Pancreas (tissue), 10 donors: ENCODE measurements around the gene DENND1A. TPM values are rescaled to one million over a fixed set of nuclear protein-coding genes. Genes with fewer than 3 reads are reported as not detected.

Experiments used
- ATAC-seq, 4 donors: fragments of 200-7000 bp; cut with Tn5 transposase; one replicate each; pipeline versions ENCODE4 v1.8.0 to v1.9.1; 2020; ENCODE audit warnings: mild to moderate bottlenecking in 4 of 4, moderate library complexity in 4 of 4
- DNase-seq, 6 donors: peaks; one replicate each; pipeline ENCODE4 v3.0.0-alpha.2; 2020
- FAIRE-seq: peaks from 2 replicates; lab custom pipeline; 2012; peaks lifted over from hg19 to GRCh38; lab: Jason Lieb, UNC
- H3K27ac ChIP-seq, 4 donors: fragments of 200-600 bp; sonication (generic); 1 replicate in 3 of 4; 2 replicates in 1 of 4; pipeline versions ENCODE4 v1.5.0 to v1.8.0; 2020
- H3K27me3 ChIP-seq, 4 donors: fragments of 200-600 bp; one replicate each; pipeline ENCODE4 v1.8.0; 2021
- H3K36me3 ChIP-seq, 3 donors: fragments of 200-600 bp; sonication (generic) in 1 of 3; one replicate each; pipeline versions ENCODE4 v1.5.0 to v1.8.0; 2020 to 2021
- H3K4me1 ChIP-seq, 3 donors: fragments of 200-600 bp; one replicate each; pipeline ENCODE4 v1.8.0; 2021
- H3K4me3 ChIP-seq, 4 donors: fragments of 200-600 bp; sonication (generic) in 2 of 4; one replicate each; pipeline versions ENCODE4 v1.5.0 to v1.8.0; 2020 to 2021
- H3K9me3 ChIP-seq, 4 donors: fragments of 200-600 bp; one replicate each; pipeline ENCODE4 v1.8.0; 2021
- WGBS, 2 donors: extraction: QIAGEN DNeasy Blood & Tissue Kit; methylation state at CpG; one replicate each; pipeline ENCODE4 v1.1.7; 2013; 5-methylcytosine and 5-hydroxymethylcytosine counted together
- intact Hi-C, 3 donors: fragments of 100-400 bp; cut with DNase I; formaldehyde crosslinking; loops; one replicate each; pipeline versions ENCODE4 v1.11.1 to v1.14.2; 2022
- polyA plus RNA-seq, 2 donors: library from polyadenylated mRNA; stranded (reverse); fragments of 200-250 nt; gene quantifications; one replicate each; pipeline ENCODE4 v1.2.3, GENCODE V29; 2013
- total RNA-seq, 6 donors: library from RNA; stranded (reverse); fragmentation: NEBNext Ultra II Directional in 4 of 6; extraction: Animal tissue kit (Norgen Biotek cat#: 25700) in 4 of 6; gene quantifications; one replicate each; pipeline versions ENCODE4 v1.2.1 to v1.2.4, GENCODE V29; 2021 to 2023
- TF ChIP-seq, protein P1 (sequence below), 4 donors: fragments of 200-600 bp; sonication (generic) in 3 of 4; IDR thresholded peaks; one replicate each; pipeline versions ENCODE4 v1.5.0 to v1.8.0; 2021; ENCODE audit warnings: antibody characterized with exemption in 4 of 4
- donor health status: healthy with polysubstance abuse.
- donor health status: DM: no; HTN: no; CAD: no; lungs with moderate emphysema.
- donor health status: DM: no; HTN: no; CAD: no.
- donor health status: control.
- donor health status: control.
- donor health status: Bipolar disorder and iron deficiency.
- donor health status: DM: yes; HTN: yes; CAD: no.
- donor health status: DM: no; HTN: no; CAD: no.
- donor health status: DM: no; HTN: no; CAD: no.
- donor health status: DM: yes; HTN: yes; CAD: no.

Gene DENND1A
- total and polyA plus RNA-seq, 8 donors = 4.5 to 8.3 (median 5.6) TPM

DNA sequence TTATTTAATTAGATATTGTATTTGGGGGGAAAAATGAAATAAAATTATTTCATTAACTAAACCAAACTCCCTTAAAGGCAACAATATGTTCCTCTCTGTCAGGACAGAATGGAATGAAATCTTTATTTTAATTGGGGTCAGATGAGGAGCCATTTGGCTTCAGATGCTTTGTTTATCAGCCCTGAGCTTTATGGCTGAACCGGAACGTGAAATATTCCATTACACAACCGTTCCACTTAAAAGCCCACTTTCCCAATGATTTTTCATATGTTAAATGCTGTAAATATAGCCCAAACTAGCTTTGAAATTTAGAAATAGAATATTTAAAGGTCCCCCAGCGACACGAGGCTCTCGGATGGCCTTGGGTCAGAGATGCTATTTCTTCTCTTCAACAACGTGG is 424.4 kb downstream of the DENND1A start:
- DNase-seq = no peak
- Histone ChIP-seq H3K27me3 (no peaks in the 10 kb centered on the region), H3K9me3 (no peaks in the 10 kb centered on the region), H3K27ac (no peak overlapping the region), H3K4me1 (no peaks in the 10 kb centered on the region), H3K4me3 (no peak overlapping the region), H3K36me3 (no peaks in the 10 kb centered on the region)
- no peak for ATAC-seq
- WGBS, 2 donors = 86 to 89% methylated on average over 7 of the region's 7 CpGs
- no peak for FAIRE-seq
- TF ChIP-seq, protein P1, sequence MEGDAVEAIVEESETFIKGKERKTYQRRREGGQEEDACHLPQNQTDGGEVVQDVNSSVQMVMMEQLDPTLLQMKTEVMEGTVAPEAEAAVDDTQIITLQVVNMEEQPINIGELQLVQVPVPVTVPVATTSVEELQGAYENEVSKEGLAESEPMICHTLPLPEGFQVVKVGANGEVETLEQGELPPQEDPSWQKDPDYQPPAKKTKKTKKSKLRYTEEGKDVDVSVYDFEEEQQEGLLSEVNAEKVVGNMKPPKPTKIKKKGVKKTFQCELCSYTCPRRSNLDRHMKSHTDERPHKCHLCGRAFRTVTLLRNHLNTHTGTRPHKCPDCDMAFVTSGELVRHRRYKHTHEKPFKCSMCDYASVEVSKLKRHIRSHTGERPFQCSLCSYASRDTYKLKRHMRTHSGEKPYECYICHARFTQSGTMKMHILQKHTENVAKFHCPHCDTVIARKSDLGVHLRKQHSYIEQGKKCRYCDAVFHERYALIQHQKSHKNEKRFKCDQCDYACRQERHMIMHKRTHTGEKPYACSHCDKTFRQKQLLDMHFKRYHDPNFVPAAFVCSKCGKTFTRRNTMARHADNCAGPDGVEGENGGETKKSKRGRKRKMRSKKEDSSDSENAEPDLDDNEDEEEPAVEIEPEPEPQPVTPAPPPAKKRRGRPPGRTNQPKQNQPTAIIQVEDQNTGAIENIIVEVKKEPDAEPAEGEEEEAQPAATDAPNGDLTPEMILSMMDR (IDR thresholded peaks at IDR 0.05) = no peak
- intact Hi-C loops = no loop called here

DNA sequence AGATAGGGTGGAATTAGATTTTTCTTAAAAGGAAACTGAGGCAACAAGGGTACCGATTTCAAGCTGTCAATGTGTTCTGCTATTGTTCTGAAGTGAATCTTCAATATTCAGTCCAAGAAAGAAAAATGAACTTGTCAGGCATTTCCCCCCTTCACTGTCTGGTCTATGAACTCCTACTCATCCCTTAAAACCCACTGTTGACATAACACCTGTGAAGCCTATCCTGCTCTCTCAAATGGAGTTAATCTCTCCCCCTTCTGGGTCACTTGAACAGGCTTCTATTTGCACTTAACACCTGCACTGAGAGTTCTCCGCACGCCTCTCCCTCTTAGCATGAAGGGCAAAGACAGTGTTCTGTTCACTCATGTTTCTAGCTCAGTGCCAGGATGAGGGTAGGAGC is 429.6 kb downstream of the DENND1A start:
- TF ChIP-seq, protein P1 (IDR thresholded peaks at IDR 0.05) = no peak
- Histone ChIP-seq H3K9me3 (no peaks in the 10 kb centered on the region), H3K36me3 (no peaks in the 10 kb centered on the region), H3K27ac (no peak overlapping the region), H3K27me3 (no peaks in the 10 kb centered on the region), H3K4me1 (no peaks in the 10 kb centered on the region), H3K4me3 (no peak overlapping the region)
- no peak for DNase-seq
- no peak for FAIRE-seq
- WGBS, 2 donors = 64 to 84% methylated on average over 3 of the region's 3 CpGs
- intact Hi-C loops = no loop called here
- no peak for ATAC-seq

DNA sequence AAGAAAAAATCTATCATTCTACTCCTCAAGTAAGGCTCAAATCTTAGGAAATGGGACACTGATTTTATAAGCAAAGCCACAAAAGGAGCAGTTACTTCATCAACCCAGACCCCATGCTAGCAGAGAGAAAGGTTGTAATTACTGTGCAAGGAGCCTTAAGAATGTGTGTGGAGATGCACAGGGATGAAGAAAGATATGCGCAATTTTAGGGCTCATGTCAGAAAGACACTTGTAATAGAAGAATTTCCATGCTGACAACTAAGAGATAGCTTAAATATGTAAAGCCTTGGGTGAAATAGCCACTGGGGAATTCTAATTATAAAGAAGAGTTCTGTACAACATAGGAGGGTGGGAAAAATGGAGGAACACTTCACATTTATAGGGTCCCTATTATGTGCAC is 432.1 kb downstream of the DENND1A start:
- ATAC-seq (no peak), DNase-seq (no peak), FAIRE-seq (no peak)
- TF ChIP-seq, protein P1 (IDR thresholded peaks at IDR 0.05) = no peak
- H3K4me3 ChIP-seq = no peak overlapping the region
- H3K9me3 ChIP-seq = no peaks in the 10 kb centered on the region
- no peaks in the 10 kb centered on the region for H3K27me3 ChIP-seq
- no peaks in the 10 kb centered on the region for H3K4me1 ChIP-seq
- no peaks in the 10 kb centered on the region for H3K36me3 ChIP-seq
- no peak overlapping the region for H3K27ac ChIP-seq
- 90 to 94% methylated on average over 1 of the region's 1 CpG for WGBS, 2 donors
- intact Hi-C loops = no loop called here

DNA sequence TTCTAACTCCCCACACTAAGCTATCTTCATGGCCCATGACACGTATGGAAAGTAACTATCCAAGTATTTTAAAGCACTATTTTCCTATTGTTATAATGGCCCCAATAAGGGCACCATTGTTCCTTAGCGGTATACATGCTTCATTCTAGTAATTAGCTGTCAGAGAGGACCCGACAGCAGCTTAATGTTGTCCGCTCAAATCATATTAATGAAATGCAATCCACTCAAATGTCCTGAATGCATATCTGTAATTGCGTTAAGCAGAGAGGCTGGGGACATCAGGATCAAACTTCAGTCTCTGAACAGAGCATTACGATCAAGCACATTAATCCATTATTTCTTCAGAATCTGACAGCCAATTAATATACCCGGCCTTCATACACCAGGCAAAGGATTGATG is 434.2 kb downstream of the DENND1A start:
- DNase-seq (no peak), FAIRE-seq (no peak), ATAC-seq (no peak)
- intact Hi-C loops = no loop called here
- Histone ChIP-seq H3K36me3 (no peaks in the 10 kb centered on the region), H3K4me3 (no peak overlapping the region), H3K27ac (no peak overlapping the region), H3K9me3 (no peaks in the 10 kb centered on the region), H3K27me3 (no peaks in the 10 kb centered on the region), H3K4me1 (no peaks in the 10 kb centered on the region)
- TF ChIP-seq, protein P1 (IDR thresholded peaks at IDR 0.05) = no peak
- WGBS, 2 donors = 91 to 94% methylated on average over 7 of the region's 7 CpGs

DNA sequence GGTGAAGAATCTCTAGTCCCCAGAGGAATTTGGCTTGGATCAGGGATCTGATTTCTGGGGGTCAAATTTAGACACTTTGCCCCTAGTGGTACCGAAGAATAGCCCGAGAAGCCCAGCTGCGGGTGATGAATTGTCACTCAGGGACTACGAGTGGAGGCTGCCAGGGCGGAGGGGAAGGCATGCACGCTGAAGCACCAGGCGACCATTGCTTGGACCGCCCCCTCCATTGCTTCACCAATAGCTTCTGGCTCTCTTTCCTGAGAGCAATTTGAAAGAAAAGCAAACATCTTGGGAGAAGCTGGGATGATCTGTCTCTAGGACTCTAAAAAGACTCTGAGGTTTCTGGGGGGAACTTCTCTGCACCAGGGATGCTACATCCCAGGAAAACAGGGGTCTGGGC is 436.3 kb downstream of the DENND1A start:
- H3K27ac ChIP-seq = no peak overlapping the region
- WGBS, 2 donors = 91 to 93% methylated on average over 8 of the region's 8 CpGs
- ATAC-seq (no peak), FAIRE-seq (no peak), DNase-seq (no peak)
- H3K9me3 ChIP-seq = no peaks in the 10 kb centered on the region
- intact Hi-C loops = no loop called here
- H3K27me3 ChIP-seq = no peaks in the 10 kb centered on the region
- no peak overlapping the region for H3K4me3 ChIP-seq
- TF ChIP-seq, protein P1 (IDR thresholded peaks at IDR 0.05) = no peak
- no peaks in the 10 kb centered on the region for H3K4me1 ChIP-seq
- H3K36me3 ChIP-seq = no peaks in the 10 kb centered on the region
